Stimulated activated effector memory CD8-positive, alpha-beta T cell treated with anti-CD3 and anti-CD28 coated beads, Interleukin-12 subunit alpha, Interleukin-12 subunit beta, amount 100 ng/mL, for 72 hours (primary cell): ENCODE data around the gene FCMR.
A peak's percentile ranks its signal among the peaks of the same experiment; 100 is the strongest.

ENCODE experiments used
- ATAC-seq: fragments of 150-1000 bp; cut with Tn5 transposase; 2 replicates; pipeline ENCODE4 v1.10.0; 2021
- DNase-seq, 2 donors: peaks; one replicate each; pipeline ENCODE4 v3.0.0; 2021 to 2022; ENCODE audit warnings: low spot score in 2 of 2
- H3K27ac Mint-ChIP-seq: one replicate; pipeline ENCODE4 v1.8.0; 2022; ENCODE audit warnings: mild to moderate bottlenecking, mixed read lengths
- H3K36me3 Mint-ChIP-seq: one replicate; pipeline ENCODE4 v1.8.0; 2022; ENCODE audit warnings: mild to moderate bottlenecking, mixed read lengths
- H3K4me1 Mint-ChIP-seq: one replicate; pipeline ENCODE4 v1.8.0; 2022; ENCODE audit warnings: mixed read lengths
- H3K4me3 Mint-ChIP-seq: one replicate; pipeline ENCODE4 v1.8.0; 2022; ENCODE audit warnings: mild to moderate bottlenecking, mixed read lengths
- H3K9me3 Mint-ChIP-seq: one replicate; pipeline ENCODE4 v1.8.0; 2022; ENCODE audit warnings: mixed read lengths

Gene FCMR

GRCh38 chr1:206903687-206904086 lies 18.1 kb downstream of the FCMR start:
- peaks cover 38% of the 10 kb centered on the region for H3K4me1 Mint-ChIP-seq
- no peaks in the 10 kb centered on the region for H3K9me3 Mint-ChIP-seq
- peaks cover 54% of the 10 kb centered on the region for H3K36me3 Mint-ChIP-seq
- peak overlapping the region; percentile 23 for H3K27ac Mint-ChIP-seq
- no peak overlapping the region for H3K4me3 Mint-ChIP-seq
- DNase-seq (no peak), ATAC-seq (no peak)

- peak overlapping the region; percentile 10 for H3K27ac Mint-ChIP-seq
- no peak for ATAC-seq
Observed at GRCh38 chr1:206902702-206903101, 19.0 kb downstream of the FCMR start.

GRCh38 chr1:206901944-206902343 lies 19.8 kb downstream of the FCMR start:
- Mint-ChIP-seq H3K4me1 (peaks cover 46% of the 10 kb centered on the region), H3K9me3 (no peaks in the 10 kb centered on the region), H3K36me3 (peaks cover 38% of the 10 kb centered on the region), H3K4me3 (no peak overlapping the region), H3K27ac (no peak overlapping the region)
- no peak for DNase-seq
- ATAC-seq = no peak

More at GRCh38 chr1:206902702-206903101, 19.0 kb downstream of the FCMR start:
- Mint-ChIP-seq H3K4me1 (peaks cover 40% of the 10 kb centered on the region), H3K4me3 (no peak overlapping the region), H3K9me3 (no peaks in the 10 kb centered on the region), H3K36me3 (peaks cover 44% of the 10 kb centered on the region)
- DNase-seq = no peak

- H3K9me3 Mint-ChIP-seq = no peaks in the 10 kb centered on the region
- H3K27ac Mint-ChIP-seq = no peak overlapping the region
- DNase-seq (no peak), ATAC-seq (no peak)
- H3K4me1 Mint-ChIP-seq = peaks cover 35% of the 10 kb centered on the region
- no peak overlapping the region for H3K4me3 Mint-ChIP-seq
- peaks cover 28% of the 10 kb centered on the region for H3K36me3 Mint-ChIP-seq
Observed at GRCh38 chr1:206900149-206900548, 21.6 kb downstream of the FCMR start.

GRCh38 chr1:206899717-206900116 lies 22.0 kb downstream of the FCMR start:
- H3K4me3 Mint-ChIP-seq = no peak overlapping the region
- no peaks in the 10 kb centered on the region for H3K9me3 Mint-ChIP-seq
- ATAC-seq (no peak), DNase-seq (no peak)
- peaks cover 24% of the 10 kb centered on the region for H3K36me3 Mint-ChIP-seq
- peaks cover 31% of the 10 kb centered on the region for H3K4me1 Mint-ChIP-seq
- H3K27ac Mint-ChIP-seq = no peak overlapping the region

- Mint-ChIP-seq H3K27ac (no peak overlapping the region), H3K4me3 (no peak overlapping the region), H3K36me3 (peaks cover 16% of the 10 kb centered on the region), H3K4me1 (peaks cover 27% of the 10 kb centered on the region), H3K9me3 (no peaks in the 10 kb centered on the region)
- ATAC-seq (no peak), DNase-seq (no peak)
Observed at GRCh38 chr1:206898915-206899431, 22.8 kb downstream of the FCMR start.

- no peak for ATAC-seq
- DNase-seq = no peak
- H3K27ac Mint-ChIP-seq = no peak overlapping the region
- H3K36me3 Mint-ChIP-seq = peaks cover 10% of the 10 kb centered on the region
- no peak overlapping the region for H3K4me3 Mint-ChIP-seq
- peaks cover 27% of the 10 kb centered on the region for H3K4me1 Mint-ChIP-seq
- H3K9me3 Mint-ChIP-seq = no peaks in the 10 kb centered on the region
Observed at GRCh38 chr1:206898089-206898914, 23.4 kb downstream of the FCMR start.

- H3K9me3 Mint-ChIP-seq = no peaks in the 10 kb centered on the region
- peak within 1 kb of the TSS; percentile 33 for H3K4me3 Mint-ChIP-seq
- peaks cover 27% of the 10 kb centered on the region for H3K4me1 Mint-ChIP-seq
- no peak for DNase-seq
- H3K36me3 Mint-ChIP-seq = peaks cover 5% of the 10 kb centered on the region
- H3K27ac Mint-ChIP-seq = peak within 1 kb of the TSS; percentile 74
- ATAC-seq = peak; percentile 86
Observed at GRCh38 chr1:206897175-206897574, 24.6 kb downstream of the FCMR start, which contains the start of gene IL24. IL24 (plus strand) TSS chr1:206897443; CDS start chr1:206897833, 390 bp downstream.

GRCh38 chr1:206896261-206896660 lies 25.5 kb downstream of the FCMR start:
- ATAC-seq (no peak), DNase-seq (no peak)
- no peak overlapping the region for H3K27ac Mint-ChIP-seq
- H3K4me3 Mint-ChIP-seq = no peak overlapping the region
- no peaks in the 10 kb centered on the region for H3K9me3 Mint-ChIP-seq
- H3K36me3 Mint-ChIP-seq = no peaks in the 10 kb centered on the region
- H3K4me1 Mint-ChIP-seq = peaks cover 32% of the 10 kb centered on the region

GRCh38 chr1:206895837-206896242 lies 25.9 kb downstream of the FCMR start:
- no peak for ATAC-seq
- no peaks in the 10 kb centered on the region for H3K36me3 Mint-ChIP-seq

GRCh38 chr1:206895325-206895724 lies 26.4 kb downstream of the FCMR start:
- DNase-seq (no peak), ATAC-seq (no peak)
- H3K9me3 Mint-ChIP-seq = no peaks in the 10 kb centered on the region
- peaks cover 38% of the 10 kb centered on the region for H3K4me1 Mint-ChIP-seq
- H3K4me3 Mint-ChIP-seq = no peak overlapping the region
- H3K36me3 Mint-ChIP-seq = no peaks in the 10 kb centered on the region
- no peak overlapping the region for H3K27ac Mint-ChIP-seq

More at GRCh38 chr1:206895837-206896242, 25.9 kb downstream of the FCMR start:
- H3K9me3 Mint-ChIP-seq = no peaks in the 10 kb centered on the region
- no peak overlapping the region for H3K27ac Mint-ChIP-seq
- no peak overlapping the region for H3K4me3 Mint-ChIP-seq
- peaks cover 33% of the 10 kb centered on the region for H3K4me1 Mint-ChIP-seq
- no peak for DNase-seq

- no peak for DNase-seq
- ATAC-seq = no peak
- Mint-ChIP-seq H3K27ac (no peak overlapping the region), H3K9me3 (no peaks in the 10 kb centered on the region), H3K4me3 (no peak overlapping the region), H3K36me3 (no peaks in the 10 kb centered on the region), H3K4me1 (peaks cover 37% of the 10 kb centered on the region)
Observed at GRCh38 chr1:206893380-206893779, 28.4 kb downstream of the FCMR start.

- H3K4me1 Mint-ChIP-seq = peaks cover 32% of the 10 kb centered on the region
- H3K36me3 Mint-ChIP-seq = no peaks in the 10 kb centered on the region
- no peaks in the 10 kb centered on the region for H3K9me3 Mint-ChIP-seq
- no peak for DNase-seq
- no peak overlapping the region for H3K27ac Mint-ChIP-seq
- H3K4me3 Mint-ChIP-seq = no peak overlapping the region
- no peak for ATAC-seq
Observed at GRCh38 chr1:206892351-206892984, 29.3 kb downstream of the FCMR start.

GRCh38 chr1:206891412-206891811 lies 30.3 kb downstream of the FCMR start:
- ATAC-seq = no peak
- Mint-ChIP-seq H3K9me3 (no peaks in the 10 kb centered on the region), H3K4me3 (no peak overlapping the region), H3K27ac (no peak overlapping the region), H3K36me3 (no peaks in the 10 kb centered on the region), H3K4me1 (peaks cover 22% of the 10 kb centered on the region)
- DNase-seq = no peak

- DNase-seq (no peak), ATAC-seq (peak; percentile 46)
- H3K36me3 Mint-ChIP-seq = no peaks in the 10 kb centered on the region
- H3K27ac Mint-ChIP-seq = no peak overlapping the region
- H3K4me3 Mint-ChIP-seq = no peak overlapping the region
- H3K4me1 Mint-ChIP-seq = peaks cover 22% of the 10 kb centered on the region
- no peaks in the 10 kb centered on the region for H3K9me3 Mint-ChIP-seq
Observed at GRCh38 chr1:206890125-206891060, 31.3 kb downstream of the FCMR start.
